Breast epithelium (tissue), 4 donors: ENCODE results near the gene CFAP45. TPM values are rescaled to one million over a fixed set of nuclear protein-coding genes. Genes with fewer than 3 reads are reported as not detected.

Source experiments
- DNase-seq, 2 donors: peaks; one replicate each; pipeline ENCODE4 v3.0.0-alpha.2; 2019; ENCODE audit warnings: low spot score in 2 of 2
- H3K27ac ChIP-seq, 2 donors: fragments of 200-600 bp; sonication (generic) in 1 of 2; one replicate each; pipeline ENCODE4 v1.5.1; 2016 to 2019; ENCODE audit warnings: mild to moderate bottlenecking in 1 of 2
- H3K27me3 ChIP-seq, 2 donors: fragments of 200-600 bp; sonication (generic) in 1 of 2; one replicate each; pipeline versions ENCODE4 v1.5.1 to v1.6.0; 2017 to 2019; ENCODE audit warnings: control low read depth in 1 of 2, mild to moderate bottlenecking in 1 of 2
- H3K36me3 ChIP-seq: fragments of 200-600 bp; one replicate; pipeline ENCODE4 v1.5.1; 2019
- H3K4me1 ChIP-seq, 2 donors: fragments of 200-600 bp; sonication (generic); one replicate each; pipeline ENCODE4 v1.5.1; 2016 to 2019; ENCODE audit warnings: control low read depth in 1 of 2
- H3K4me3 ChIP-seq, 3 donors: fragments of 200-600 bp; sonication (generic); 1 replicate in 2 of 3; 2 replicates in 1 of 3; pipeline ENCODE4 v1.5.1; 2016 to 2019; ENCODE audit warnings: mild to moderate bottlenecking in 3 of 3, moderate library complexity in 2 of 3
- H3K9me3 ChIP-seq, 2 donors: fragments of 200-600 bp; sonication (generic) in 1 of 2; one replicate each; pipeline ENCODE4 v1.5.1; 2016 to 2019; ENCODE audit warnings: control low read depth in 1 of 2
- POLR2A ChIP-seq: fragments of 450-650 bp; IDR thresholded peaks from one replicate; pipeline ENCODE4 v1.6.1; 2016; ENCODE audit warnings: antibody characterized with exemption, mild to moderate bottlenecking, moderate library complexity
- POLR2AphosphoS5 ChIP-seq, 3 donors: sonication (generic); formaldehyde crosslinking; IDR thresholded peaks; one replicate each; pipeline ENCODE4 v1.6.1; 2017; ENCODE audit warnings: antibody characterized with exemption in 3 of 3
- intact Hi-C: fragments of 100-400 bp; cut with DNase I; formaldehyde crosslinking; loops from one replicate; pipeline ENCODE4 v1.15.1; 2023; ENCODE audit warnings: low total_unique reads
- total RNA-seq, 3 donors: library from RNA; depleted of rRNA; stranded (reverse); fragments of >200 nt; gene quantifications; one replicate each; pipeline ENCODE4 v1.1.0, GENCODE V29; 2016
- TF ChIP-seq, protein P1 (sequence below), 3 donors: fragments of 450-650 bp; IDR thresholded peaks; one replicate each; pipeline ENCODE4 v1.5.1; 2016 to 2017; ENCODE audit warnings: antibody characterized with exemption in 3 of 3, mild to moderate bottlenecking in 3 of 3, moderate library complexity in 3 of 3

Gene CFAP45
- total RNA-seq, 3 donors from 2014 or later, result 0.80 to 2.6 (median 2.6) TPM

DNA sequence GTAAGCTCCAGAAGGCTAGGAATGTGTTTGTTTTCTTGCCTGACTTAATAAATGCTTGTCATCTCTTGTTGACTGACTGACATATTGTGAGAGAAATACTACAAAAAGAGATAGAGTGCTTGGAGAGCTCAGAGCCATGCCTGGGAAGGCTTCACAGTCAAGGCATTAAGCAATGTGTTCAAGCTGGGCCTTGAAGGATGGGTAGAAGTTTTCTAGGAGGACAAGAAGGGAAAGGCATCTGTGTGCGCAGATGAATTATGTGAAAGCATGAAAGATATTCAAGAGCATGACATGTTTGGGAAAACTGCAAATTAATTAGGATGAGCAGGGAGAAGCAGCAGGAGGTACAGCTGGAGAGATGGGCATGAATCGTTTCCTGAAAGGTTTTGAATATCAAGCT is 67.7 kb downstream of the CFAP45 start:
- Histone ChIP-seq H3K4me3 (no peak overlapping the region), H3K27ac (no peak overlapping the region), H3K36me3 (no peaks in the 10 kb centered on the region), H3K27me3 (no peaks in the 10 kb centered on the region), H3K9me3 (no peaks in the 10 kb centered on the region), H3K4me1 (no peaks in the 10 kb centered on the region)
- TF ChIP-seq POLR2A (no peak), POLR2AphosphoS5 (IDR thresholded peaks at IDR 0.05) (no peak)
- TF ChIP-seq, protein P1, sequence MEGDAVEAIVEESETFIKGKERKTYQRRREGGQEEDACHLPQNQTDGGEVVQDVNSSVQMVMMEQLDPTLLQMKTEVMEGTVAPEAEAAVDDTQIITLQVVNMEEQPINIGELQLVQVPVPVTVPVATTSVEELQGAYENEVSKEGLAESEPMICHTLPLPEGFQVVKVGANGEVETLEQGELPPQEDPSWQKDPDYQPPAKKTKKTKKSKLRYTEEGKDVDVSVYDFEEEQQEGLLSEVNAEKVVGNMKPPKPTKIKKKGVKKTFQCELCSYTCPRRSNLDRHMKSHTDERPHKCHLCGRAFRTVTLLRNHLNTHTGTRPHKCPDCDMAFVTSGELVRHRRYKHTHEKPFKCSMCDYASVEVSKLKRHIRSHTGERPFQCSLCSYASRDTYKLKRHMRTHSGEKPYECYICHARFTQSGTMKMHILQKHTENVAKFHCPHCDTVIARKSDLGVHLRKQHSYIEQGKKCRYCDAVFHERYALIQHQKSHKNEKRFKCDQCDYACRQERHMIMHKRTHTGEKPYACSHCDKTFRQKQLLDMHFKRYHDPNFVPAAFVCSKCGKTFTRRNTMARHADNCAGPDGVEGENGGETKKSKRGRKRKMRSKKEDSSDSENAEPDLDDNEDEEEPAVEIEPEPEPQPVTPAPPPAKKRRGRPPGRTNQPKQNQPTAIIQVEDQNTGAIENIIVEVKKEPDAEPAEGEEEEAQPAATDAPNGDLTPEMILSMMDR (IDR thresholded peaks at IDR 0.05), result no peak
- DNase-seq, result no peak
- intact Hi-C loops, result no loop called here

DNA sequence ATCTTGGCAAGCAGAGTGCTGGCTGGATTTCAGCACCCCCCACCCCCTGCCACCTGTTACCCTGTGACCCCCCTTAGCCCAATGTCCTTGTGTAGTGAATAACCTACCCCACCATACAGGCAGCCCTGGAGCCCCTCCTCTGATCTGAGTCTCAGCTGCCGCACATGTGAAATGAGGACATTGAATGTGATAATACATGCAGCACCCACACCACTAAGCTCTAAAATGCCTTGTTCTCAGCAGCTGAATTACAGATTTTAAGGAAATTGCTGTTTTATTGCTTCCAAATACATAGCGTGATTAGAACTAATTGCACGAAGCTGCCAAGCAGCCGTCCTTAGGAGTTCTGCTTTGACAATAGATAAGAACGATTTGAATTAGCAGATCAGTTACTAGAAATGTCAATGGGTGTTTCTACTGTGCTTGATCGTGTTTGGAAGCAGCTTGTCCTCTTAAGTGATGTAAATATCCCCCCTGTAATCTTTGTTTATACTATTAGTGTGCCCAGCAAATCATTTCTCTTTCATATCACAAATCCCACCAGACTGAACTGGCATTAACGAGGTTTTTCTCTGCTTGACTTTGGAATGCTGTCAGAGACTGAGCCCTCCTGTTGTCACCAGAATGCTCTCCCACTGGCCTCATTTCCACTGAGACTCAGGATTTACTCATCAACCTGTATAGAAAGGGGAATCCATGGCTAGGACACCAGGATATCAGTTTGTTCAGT is 68.4 kb downstream of the CFAP45 start:
- no peaks in the 10 kb centered on the region for H3K27me3 ChIP-seq
- H3K4me1 ChIP-seq, result no peaks in the 10 kb centered on the region
- no peak overlapping the region for H3K27ac ChIP-seq
- TF ChIP-seq, protein P1 (IDR thresholded peaks at IDR 0.05), result no peak
- TF ChIP-seq POLR2A, result no peak
- TF ChIP-seq POLR2AphosphoS5 (IDR thresholded peaks at IDR 0.05), result no peak
- H3K9me3 ChIP-seq, result no peaks in the 10 kb centered on the region
- intact Hi-C loops, result no loop called here
- no peak overlapping the region for H3K4me3 ChIP-seq
- no peaks in the 10 kb centered on the region for H3K36me3 ChIP-seq
- no peak for DNase-seq

DNA sequence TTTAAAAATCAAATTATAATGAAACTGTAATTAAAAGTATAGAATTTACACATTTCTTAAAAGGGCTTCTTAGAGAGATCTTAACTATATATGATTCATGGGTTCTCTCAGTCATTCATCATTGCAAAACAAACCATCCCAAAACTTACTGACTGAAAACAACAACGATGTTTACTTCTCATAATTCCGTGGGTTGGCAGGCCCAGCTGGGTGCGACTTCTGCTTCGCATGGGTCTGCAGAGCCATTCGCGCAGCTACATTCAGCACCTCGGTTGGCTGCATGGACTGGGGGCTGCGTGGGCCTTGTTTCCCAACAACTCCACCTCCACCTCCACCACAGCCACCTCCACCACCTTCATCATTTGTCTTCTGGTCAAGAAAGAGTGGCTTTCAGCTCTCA is 69.2 kb downstream of the CFAP45 start:
- Histone ChIP-seq H3K27me3 (no peaks in the 10 kb centered on the region), H3K27ac (no peak overlapping the region), H3K9me3 (no peaks in the 10 kb centered on the region), H3K4me1 (no peaks in the 10 kb centered on the region), H3K36me3 (no peaks in the 10 kb centered on the region), H3K4me3 (no peak overlapping the region)
- intact Hi-C loops, result no loop called here
- TF ChIP-seq POLR2A (no peak), POLR2AphosphoS5 (IDR thresholded peaks at IDR 0.05) (no peak)
- TF ChIP-seq, protein P1 (IDR thresholded peaks at IDR 0.05), result no peak
- no peak for DNase-seq

DNA sequence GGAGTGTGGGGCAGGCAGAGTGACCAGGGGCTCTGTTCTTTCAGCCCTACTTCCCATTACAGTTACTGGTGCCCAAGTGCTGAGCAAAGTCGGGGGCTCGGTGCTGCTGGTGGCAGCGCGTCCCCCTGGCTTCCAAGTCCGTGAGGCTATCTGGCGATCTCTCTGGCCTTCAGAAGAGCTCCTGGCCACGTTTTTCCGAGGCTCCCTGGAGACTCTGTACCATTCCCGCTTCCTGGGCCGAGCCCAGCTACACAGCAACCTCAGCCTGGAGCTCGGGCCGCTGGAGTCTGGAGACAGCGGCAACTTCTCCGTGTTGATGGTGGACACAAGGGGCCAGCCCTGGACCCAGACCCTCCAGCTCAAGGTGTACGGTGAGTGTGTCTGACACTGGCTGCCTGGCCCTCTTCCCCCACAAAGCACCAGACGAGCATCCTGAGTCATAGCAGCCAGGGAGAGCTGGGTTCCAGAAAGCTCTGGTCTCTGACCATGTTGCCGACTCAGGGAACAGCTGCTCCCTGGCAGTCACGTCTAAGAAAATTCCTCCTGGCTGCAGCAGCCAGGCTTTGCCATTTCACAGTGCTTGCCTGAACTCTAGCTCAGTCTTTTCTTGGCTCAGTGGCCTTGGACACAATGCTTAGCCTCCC is 70.0 kb downstream of the CFAP45 start:
- no peaks in the 10 kb centered on the region for H3K27me3 ChIP-seq
- H3K9me3 ChIP-seq, result no peaks in the 10 kb centered on the region
- H3K4me1 ChIP-seq, result no peaks in the 10 kb centered on the region
- TF ChIP-seq POLR2A (no peak), POLR2AphosphoS5 (IDR thresholded peaks at IDR 0.05) (no peak)
- TF ChIP-seq, protein P1 (IDR thresholded peaks at IDR 0.05), result no peak
- no peak for DNase-seq
- H3K27ac ChIP-seq, result no peak overlapping the region
- intact Hi-C loops, result no loop called here
- no peaks in the 10 kb centered on the region for H3K36me3 ChIP-seq
- H3K4me3 ChIP-seq, result no peak overlapping the region

DNA sequence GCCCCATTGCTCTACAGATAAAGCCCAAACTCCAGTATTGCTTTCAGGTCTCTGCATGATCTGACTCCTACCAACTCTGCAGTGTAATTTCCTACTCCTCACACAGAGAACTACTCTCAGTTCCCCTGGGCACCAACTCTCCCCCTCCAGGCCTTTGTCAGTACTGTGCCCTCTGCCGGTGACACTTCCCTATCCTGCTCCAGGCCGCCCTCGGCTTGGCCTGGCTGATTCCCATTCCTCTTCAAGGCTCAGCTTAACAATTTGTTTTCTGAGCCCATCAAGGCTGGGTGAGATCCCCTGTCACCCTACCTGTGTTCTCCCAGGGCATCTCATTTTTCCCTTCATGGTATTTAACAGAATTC is 70.7 kb downstream of the CFAP45 start:
- intact Hi-C loops, result no loop called here
- no peaks in the 10 kb centered on the region for H3K27me3 ChIP-seq
- no peak for DNase-seq
- no peak overlapping the region for H3K4me3 ChIP-seq
- H3K4me1 ChIP-seq, result no peaks in the 10 kb centered on the region
- no peaks in the 10 kb centered on the region for H3K9me3 ChIP-seq
- TF ChIP-seq POLR2A, result no peak
- TF ChIP-seq, protein P1 (IDR thresholded peaks at IDR 0.05), result peak in 2 of 3 donors; percentile 40 to 49
- TF ChIP-seq POLR2AphosphoS5 (IDR thresholded peaks at IDR 0.05), result no peak
- no peak overlapping the region for H3K27ac ChIP-seq
- H3K36me3 ChIP-seq, result no peaks in the 10 kb centered on the region
